Activated CD4-positive, alpha-beta T cell treated with anti-CD3 and anti-CD28 coated beads for 4 hours (primary cell): ENCODE measurements around the gene ZNF730.
"Not testable (repeated sequence)": the region's sequence is repeated elsewhere in the genome, so short reads cannot be mapped to it uniquely, and the experiment has no call there.

Source experiments
- DNase-seq, 2 donors: peaks; one replicate each; pipeline ENCODE4 v3.0.0-alpha.2; 2020

ZNF730 gene

GRCh38 chr19:23116802-23117571, at the start of gene ZNF730:
ZNF730 (plus strand) TSS chr19:23117025; CDS start chr19:23117174, 149 bp downstream.
- peak in 1 of 2 donors; percentile 30 for DNase-seq

GRCh38 chr19:23070353-23071146, 46.3 kb upstream of the ZNF730 start:
- no peak for DNase-seq

- DNase-seq, result no peak
Observed at GRCh38 chr19:23071147-23071511, 45.7 kb upstream of the ZNF730 start.

GRCh38 chr19:23075031-23075733, 41.6 kb upstream of the ZNF730 start:
- no peak for DNase-seq

- not testable (repeated sequence) for DNase-seq
Observed at GRCh38 chr19:23077776-23078175, 39.0 kb upstream of the ZNF730 start.

- no peak for DNase-seq
Observed at GRCh38 chr19:23093832-23094231, 23.0 kb upstream of the ZNF730 start.

GRCh38 chr19:23095418-23095817, 21.4 kb upstream of the ZNF730 start:
- no peak for DNase-seq

- DNase-seq, result no peak
Observed at GRCh38 chr19:23098286-23098685, 18.5 kb upstream of the ZNF730 start.

- DNase-seq, result no peak
Observed at GRCh38 chr19:23098988-23099387, 17.8 kb upstream of the ZNF730 start.

GRCh38 chr19:23099966-23100365, 16.9 kb upstream of the ZNF730 start:
- DNase-seq, result no peak

GRCh38 chr19:23101241-23101640, 15.6 kb upstream of the ZNF730 start:
- no peak for DNase-seq

- DNase-seq, result no peak
Observed at GRCh38 chr19:23118400-23118799, 1.6 kb downstream of the ZNF730 start.

- DNase-seq, result not testable (repeated sequence)
Observed at GRCh38 chr19:23134211-23134610, 17.4 kb downstream of the ZNF730 start.

- no peak for DNase-seq
Observed at GRCh38 chr19:23145617-23146415, 29.0 kb downstream of the ZNF730 start.

GRCh38 chr19:23160766-23161165, 43.9 kb downstream of the ZNF730 start:
- DNase-seq, result no peak

GRCh38 chr19:23168286-23168685, 51.5 kb downstream of the ZNF730 start:
- DNase-seq, result not testable (repeated sequence)

- no peak for DNase-seq
Observed at GRCh38 chr19:23183251-23183650, 66.4 kb downstream of the ZNF730 start.

GRCh38 chr19:23190341-23190740, 73.5 kb downstream of the ZNF730 start:
- no peak for DNase-seq
